ENCODE results near the gene ZP1. TPM values are rescaled to one million over a fixed set of nuclear protein-coding genes. Genes with fewer than 3 reads are reported as not detected.

The ZP1 gene
- total RNA-seq, 1 experiment from 2014 or later, result 2.1 TPM

DNA sequence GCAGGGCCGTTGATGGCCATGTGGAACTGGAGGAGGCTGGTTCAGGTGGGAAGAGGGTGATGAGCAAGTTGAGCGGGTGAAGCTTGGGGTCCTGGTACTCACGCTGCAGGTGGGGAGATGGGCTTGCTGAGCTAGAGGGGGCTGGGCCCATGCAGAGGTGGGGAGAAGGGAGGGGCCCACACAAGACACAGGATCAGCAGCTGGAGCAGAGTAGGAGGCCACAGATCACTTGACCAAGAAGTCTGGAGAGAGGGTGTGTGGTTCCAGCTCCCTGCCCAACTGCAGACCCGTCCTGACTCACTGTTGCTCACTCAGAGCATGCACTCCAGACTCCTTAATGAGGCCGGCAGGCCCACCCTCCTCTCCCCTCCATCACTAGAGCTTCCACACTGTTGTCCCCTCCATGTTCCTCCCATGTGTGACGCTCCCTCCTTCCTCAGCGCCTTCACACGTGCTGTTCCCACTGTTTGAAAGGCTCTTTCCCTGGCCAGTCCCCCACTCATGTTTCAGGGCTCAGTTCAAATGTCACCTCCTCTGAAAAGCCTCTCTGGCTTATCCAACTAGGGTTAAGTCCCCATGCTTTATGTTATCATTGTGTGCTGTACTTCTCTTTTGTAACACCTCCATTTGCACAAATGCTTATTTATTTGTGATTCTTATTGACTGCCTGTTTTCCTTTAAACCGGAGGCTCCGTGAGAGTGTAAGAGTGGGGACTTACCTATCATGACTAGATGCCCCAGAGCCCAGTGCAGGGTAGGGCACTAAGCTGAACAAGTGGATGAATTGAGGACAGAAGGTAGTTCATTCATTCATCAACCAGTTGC is 23.1 kb upstream of the ZP1 start:
- DNase-seq (ENCODE audit: low spot score), result no peak

- DNase-seq (ENCODE audit: low spot score), result no peak
Observed at GRCh38 chr11:60844870-60845221, 22.5 kb upstream of the ZP1 start.

DNA sequence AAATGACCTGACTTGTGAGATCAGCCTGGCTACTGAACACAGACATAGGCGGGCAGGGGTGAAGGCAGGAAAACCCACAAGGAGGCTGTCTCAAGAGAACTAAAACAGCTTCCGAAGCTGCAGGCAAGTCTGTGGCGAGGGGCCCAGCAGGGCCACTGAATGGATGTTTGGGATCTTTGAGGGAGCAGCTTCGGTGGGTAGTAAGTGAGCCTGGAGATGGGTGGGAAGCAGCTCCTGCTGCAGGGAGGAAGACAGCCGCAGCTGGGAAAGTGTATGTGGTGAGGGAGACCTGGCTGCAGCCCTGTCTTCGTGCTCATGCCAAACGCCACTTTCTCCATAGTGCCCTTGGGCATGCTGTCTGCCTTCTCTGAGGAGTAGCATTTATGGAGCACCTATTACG is 22.0 kb upstream of the ZP1 start:
- no peak for DNase-seq (ENCODE audit: low spot score)

- no peak for DNase-seq (ENCODE audit: low spot score)
Observed at GRCh38 chr11:60847281-60847680, 20.1 kb upstream of the ZP1 start.

DNA sequence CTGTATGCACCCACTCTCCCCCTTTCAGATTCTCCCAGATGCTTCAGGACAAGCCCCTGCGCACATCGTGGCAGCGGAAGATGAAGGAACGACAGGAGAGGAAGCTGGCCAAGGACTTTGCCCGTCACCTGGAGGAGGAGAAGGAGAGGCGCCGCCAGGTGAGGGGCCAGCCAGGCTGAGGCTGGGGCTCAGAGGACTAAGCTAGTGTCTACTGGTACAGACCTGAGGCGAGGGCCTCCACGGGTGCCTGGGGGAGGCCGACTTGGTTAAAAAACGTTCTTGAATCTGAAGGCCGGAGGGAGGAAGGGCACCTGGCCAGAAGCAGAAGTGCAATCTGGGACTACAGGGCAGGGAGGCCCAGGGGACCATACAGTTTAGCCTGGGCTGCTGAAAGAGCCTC is 19.4 kb upstream of the ZP1 start:
- no peak for DNase-seq (ENCODE audit: low spot score)

GRCh38 chr11:60848714-60849151 is 18.6 kb upstream of the ZP1 start:
- DNase-seq (ENCODE audit: low spot score), result no peak

- no peak for DNase-seq (ENCODE audit: low spot score)
Observed at GRCh38 chr11:60849641-60850520, 17.5 kb upstream of the ZP1 start.

DNA sequence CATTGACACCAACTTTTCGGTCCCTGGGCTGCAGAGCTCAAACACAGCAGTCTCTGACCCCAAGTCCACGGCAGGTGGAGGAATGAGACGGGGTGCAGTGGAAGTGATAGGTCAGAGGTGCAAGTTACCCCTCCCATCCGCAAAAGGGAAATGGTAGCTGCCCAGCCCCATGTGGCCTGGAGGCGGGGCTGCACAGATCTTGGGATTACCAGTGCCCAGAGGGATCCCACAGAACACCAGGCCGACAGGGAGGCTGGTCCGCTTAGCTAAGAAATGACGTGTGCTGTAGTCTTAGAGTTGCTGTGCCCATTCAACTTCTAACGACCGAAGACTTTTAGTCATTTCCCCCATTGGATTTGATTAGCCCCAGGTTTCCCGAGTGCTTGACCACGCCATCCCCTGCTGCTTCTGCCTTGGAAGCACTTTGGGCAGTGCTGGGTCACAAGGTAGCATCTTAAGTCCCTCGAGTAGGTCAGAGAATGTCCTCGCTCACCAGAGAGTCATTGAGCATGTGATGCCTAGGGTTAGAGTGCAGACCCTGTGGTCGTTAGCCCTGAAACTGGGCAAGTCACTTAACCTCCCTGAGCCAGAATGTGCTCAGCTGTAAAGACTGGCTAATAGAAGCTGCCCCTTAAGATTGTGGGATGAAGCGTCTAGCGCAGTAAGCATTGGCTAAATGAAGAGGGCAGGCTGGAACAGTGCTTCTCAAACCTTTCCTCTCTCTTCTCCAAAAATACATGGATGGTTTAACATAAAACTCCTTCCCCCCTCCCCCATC is 15.8 kb upstream of the ZP1 start:
- DNase-seq (ENCODE audit: low spot score), result no peak

DNA sequence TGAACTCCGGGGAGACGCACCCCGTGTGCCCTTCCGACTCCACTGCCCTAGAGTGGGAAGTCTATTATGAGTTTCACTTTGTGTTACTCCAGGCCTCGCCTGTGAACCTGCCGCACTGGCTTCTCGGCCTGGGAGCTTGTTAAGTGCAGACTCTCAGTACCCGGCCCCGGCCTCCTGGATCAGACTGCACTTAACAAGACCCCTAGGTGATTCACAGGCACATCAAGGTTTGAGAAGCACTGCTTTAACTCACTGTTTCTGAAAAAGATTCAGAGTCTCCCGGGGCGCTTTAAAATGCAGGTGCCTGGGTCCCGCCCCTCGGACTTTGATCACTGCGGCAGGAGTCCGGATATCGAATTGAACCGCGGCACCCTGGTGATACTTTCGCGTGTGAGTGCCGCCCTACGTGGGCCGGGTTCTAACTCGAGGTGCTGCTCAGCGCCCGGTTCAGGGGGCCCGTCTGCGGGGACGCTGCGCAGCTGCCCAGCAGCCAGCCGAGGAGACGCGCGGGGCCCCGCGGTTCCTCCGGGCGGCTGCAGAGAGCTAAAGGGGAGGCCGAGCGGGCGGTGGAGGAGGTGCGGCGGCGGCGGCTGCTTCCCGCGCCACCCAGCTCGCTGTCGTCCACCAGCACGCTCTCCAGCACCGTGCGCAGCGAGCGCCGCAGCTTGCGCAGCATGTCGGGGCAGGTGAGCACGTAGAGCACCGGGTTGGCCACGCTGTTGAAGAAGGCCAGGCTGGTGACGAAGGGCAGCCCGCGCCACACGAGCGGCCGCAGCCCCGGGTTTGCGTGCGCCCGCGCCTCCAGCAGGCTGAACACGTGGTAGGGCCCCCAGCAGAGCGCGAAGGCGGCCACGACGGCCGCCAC is 15.0 kb upstream of the ZP1 start:
- DNase-seq (ENCODE audit: low spot score), result no peak

- no peak for DNase-seq (ENCODE audit: low spot score)
Observed at GRCh38 chr11:60852982-60853950, 14.1 kb upstream of the ZP1 start.

GRCh38 chr11:60854140-60854846 is 13.0 kb upstream of the ZP1 start:
- DNase-seq (ENCODE audit: low spot score), result no peak

- DNase-seq (ENCODE audit: low spot score), result no peak
Observed at GRCh38 chr11:60854847-60855725, 12.3 kb upstream of the ZP1 start.

DNA sequence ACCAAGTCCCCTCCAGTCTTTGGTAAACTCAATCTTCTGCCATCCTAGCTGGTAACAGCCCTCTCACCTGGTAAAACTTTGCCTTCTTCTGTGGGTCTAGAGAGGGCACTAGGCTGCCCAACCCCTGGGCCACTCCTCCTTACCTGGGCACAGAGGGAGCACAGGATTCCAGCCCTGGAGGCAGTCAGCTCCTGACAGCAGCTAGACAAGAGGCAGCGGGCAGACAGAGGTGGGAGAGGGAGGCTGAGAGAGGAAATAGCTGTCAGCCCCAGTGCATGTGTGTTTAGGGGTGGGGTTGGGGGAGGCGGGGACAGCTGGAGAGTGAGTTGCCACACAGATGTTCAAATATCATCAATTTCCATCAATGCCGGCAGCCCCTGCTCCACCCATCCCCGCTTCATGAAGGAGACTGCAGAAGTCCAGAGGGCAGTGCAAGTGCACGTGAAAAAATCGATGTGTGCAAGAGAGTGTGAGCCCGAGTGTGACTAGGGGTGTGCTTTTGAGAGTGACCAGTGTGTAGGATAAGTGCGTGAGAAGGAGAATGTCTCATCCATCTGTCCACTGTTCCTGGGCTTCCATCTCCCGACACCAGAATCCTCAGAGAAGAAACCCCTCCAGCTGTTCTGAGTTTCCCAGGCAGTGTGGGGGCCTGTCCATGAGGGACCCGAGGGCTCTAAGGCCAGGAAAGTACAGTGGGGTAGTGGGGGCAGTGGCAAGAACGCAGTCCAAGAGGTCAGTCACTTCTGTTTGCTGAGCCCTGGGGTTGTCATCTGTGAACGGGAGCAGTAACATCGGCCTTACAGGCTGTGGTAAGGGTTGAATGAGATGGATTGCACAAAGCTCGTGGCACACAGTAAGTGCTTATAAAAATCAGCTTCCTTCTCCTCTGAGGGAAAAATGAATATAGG is 11.4 kb upstream of the ZP1 start, which contains the start of gene PTGDR2:
Gene PTGDR2, minus strand, starts transcription at position 225 of the 908 bp plus-strand sequence. CDS start 2,228 bp downstream, outside the sequence.
- DNase-seq (ENCODE audit: low spot score), result no peak

GRCh38 chr11:60857378-60858232 is 9.7 kb upstream of the ZP1 start:
- no peak for DNase-seq (ENCODE audit: low spot score)

DNA sequence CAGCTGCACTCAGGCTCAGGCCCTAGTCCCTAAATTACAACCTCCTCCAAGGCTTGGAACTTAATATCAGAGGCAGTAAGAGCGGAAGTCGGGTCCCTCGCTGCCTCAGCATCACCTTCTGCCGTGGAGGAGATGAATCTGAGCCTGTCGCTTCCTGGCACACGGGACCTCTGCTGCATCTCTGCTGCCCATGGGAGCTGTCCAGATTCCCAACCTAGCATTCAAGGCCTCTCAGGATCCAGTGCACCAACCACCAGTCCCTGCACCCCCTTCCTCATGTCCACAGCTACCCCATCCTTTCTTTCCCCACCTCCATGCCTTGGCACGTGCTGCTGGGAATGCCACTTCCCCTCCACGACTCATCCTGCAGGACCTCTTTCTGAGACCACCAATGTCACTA is 9.1 kb upstream of the ZP1 start:
- DNase-seq (ENCODE audit: low spot score), result no peak
